Gastroesophageal sphincter (tissue), 4 donors: ENCODE measurements around the gene PRDM2. TPM values are rescaled to one million over a fixed set of nuclear protein-coding genes. Genes with fewer than 3 reads are reported as not detected.

Experiments
- ATAC-seq: fragments of 150-250 bp; one replicate; pipeline ENCODE4 v1.9.1; 2016; ENCODE audit warnings: mild to moderate bottlenecking, moderate library complexity
- H3K27ac ChIP-seq, 4 donors: fragments of 200-600 bp; sonication (generic) in 3 of 4; 1 replicate in 3 of 4; 2 replicates in 1 of 4; pipeline ENCODE4 v1.5.1; 2016 to 2019
- H3K27me3 ChIP-seq: fragments of 200-600 bp; sonication (generic); one replicate; pipeline ENCODE4 v1.5.1; 2019
- H3K36me3 ChIP-seq, 2 donors: fragments of 200-600 bp; sonication (generic); one replicate each; pipeline ENCODE4 v1.5.1; 2019; ENCODE audit warnings: control low read depth in 1 of 2
- H3K4me1 ChIP-seq, 3 donors: fragments of 200-600 bp; sonication (generic); 1 replicate in 2 of 3; 2 replicates in 1 of 3; pipeline ENCODE4 v1.5.1; 2016 to 2019; ENCODE audit warnings: control low read depth in 2 of 3
- H3K4me3 ChIP-seq, 2 donors: fragments of 200-600 bp; sonication (generic); one replicate each; pipeline ENCODE4 v1.5.1; 2019; ENCODE audit warnings: mild to moderate bottlenecking in 1 of 2, moderate library complexity in 1 of 2
- H3K9me3 ChIP-seq, 3 donors: fragments of 200-600 bp; sonication (generic); one replicate each; pipeline ENCODE4 v1.5.1; 2017 to 2019; ENCODE audit warnings: control low read depth in 2 of 3
- CTCF ChIP-seq, 4 experiments: fragments of 200-600 bp in 2 of 4; fragments of 450-650 bp in 2 of 4; sonication (generic) in 1 of 4; IDR thresholded peaks; one replicate each; pipeline ENCODE4 v1.5.1; 2017 to 2019; ENCODE audit warnings: antibody characterized with exemption in 4 of 4, mild to moderate bottlenecking in 2 of 4, moderate library complexity in 2 of 4
- EP300 ChIP-seq: sonication (generic); formaldehyde crosslinking; IDR thresholded peaks from one replicate; pipeline ENCODE4 v1.6.1; 2017; ENCODE audit warnings: antibody characterized with exemption, mild to moderate bottlenecking
- POLR2A ChIP-seq, 2 donors: fragments of 450-650 bp; IDR thresholded peaks; one replicate each; pipeline ENCODE4 v1.6.1; 2017; ENCODE audit warnings: antibody characterized with exemption in 2 of 2, mild to moderate bottlenecking in 2 of 2, moderate library complexity in 1 of 2
- POLR2AphosphoS5 ChIP-seq: sonication (generic); formaldehyde crosslinking; IDR thresholded peaks from one replicate; pipeline ENCODE4 v1.6.1; 2017; ENCODE audit warnings: antibody characterized with exemption
- WGBS, 2 donors: methylation state at CpG; one replicate each; pipeline ENCODE4 v1.1.5; 2018; ENCODE audit warnings: low coverage in 1 of 2; 5-methylcytosine and 5-hydroxymethylcytosine counted together
- total RNA-seq, 4 donors: library from RNA; depleted of rRNA; stranded (reverse); fragments of >200 nt; gene quantifications; one replicate each; pipeline ENCODE4 v1.1.0, GENCODE V29; 2016

The PRDM2 gene
- total RNA-seq, 4 donors from 2014 or later = 23.7 to 55.6 (median 43.0) TPM

DNA sequence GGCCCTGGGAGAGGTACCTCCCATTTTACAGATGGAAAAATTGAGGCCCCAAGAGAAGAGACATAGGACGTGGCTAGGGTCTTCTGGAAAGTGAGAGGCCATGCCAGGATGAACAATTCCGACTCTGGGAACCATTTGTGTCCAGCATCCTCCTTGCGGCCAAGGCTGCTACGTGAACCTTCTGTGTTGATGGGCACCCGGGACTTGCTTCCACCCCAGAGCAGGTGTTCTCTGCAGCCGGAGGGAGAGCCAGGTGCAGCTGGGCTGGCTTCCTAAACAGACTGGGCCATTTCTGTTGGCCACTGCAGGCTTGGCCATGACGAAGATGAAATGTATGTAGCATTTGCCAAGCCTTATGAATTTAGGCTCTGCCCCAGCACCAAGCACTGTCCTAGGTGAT lies 118.9 kb downstream of the PRDM2 start:
- no peak for ATAC-seq

DNA sequence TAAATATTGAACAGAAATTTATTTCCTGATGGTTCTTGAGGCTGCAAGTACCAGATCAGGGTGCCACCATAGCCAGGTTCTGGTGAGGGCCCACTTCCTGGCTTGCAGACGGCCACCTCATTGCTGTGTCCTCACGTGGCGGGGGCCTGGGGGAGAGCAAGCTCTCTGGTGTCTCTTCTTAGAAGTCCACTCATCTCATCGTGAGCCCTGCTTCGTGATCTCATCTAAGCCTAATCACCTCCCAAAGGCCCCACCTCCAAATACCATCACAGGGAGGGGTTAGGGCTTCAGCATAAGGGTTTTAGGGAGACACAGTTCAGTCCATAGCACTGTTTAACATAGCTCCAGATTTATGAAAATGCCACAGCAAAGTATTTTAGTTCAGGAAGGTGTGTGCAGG lies 119.7 kb downstream of the PRDM2 start:
- ATAC-seq = no peak
- no peak for TF ChIP-seq POLR2AphosphoS5
- TF ChIP-seq EP300 = no peak
- TF ChIP-seq CTCF (IDR thresholded peaks at IDR 0.05) = no peak
- TF ChIP-seq POLR2A (IDR thresholded peaks at IDR 0.05) = no peak
- peaks cover 0 to 78% of the 10 kb centered on the region in 2 donors for H3K36me3 ChIP-seq
- no peaks in the 10 kb centered on the region for H3K4me1 ChIP-seq
- 81 to 100% methylated on average over 2 to 3 of the region's 5 CpGs for WGBS, 2 donors
- H3K27ac ChIP-seq = no peak overlapping the region
- no peaks in the 10 kb centered on the region for H3K9me3 ChIP-seq
- no peaks in the 10 kb centered on the region for H3K27me3 ChIP-seq
- H3K4me3 ChIP-seq = no peak overlapping the region

More for the DNA sequence above, 118.9 kb downstream of the PRDM2 start:
- H3K36me3 ChIP-seq = peaks cover 0 to 70% of the 10 kb centered on the region in 2 donors
- H3K4me3 ChIP-seq = no peak overlapping the region
- H3K27ac ChIP-seq = no peak overlapping the region
- H3K9me3 ChIP-seq = no peaks in the 10 kb centered on the region
- H3K4me1 ChIP-seq = no peaks in the 10 kb centered on the region
- WGBS, 2 donors = 74 to 94% methylated on average over 2 to 5 of the region's 7 CpGs
- no peaks in the 10 kb centered on the region for H3K27me3 ChIP-seq
- TF ChIP-seq EP300 = no peak
- TF ChIP-seq POLR2A (IDR thresholded peaks at IDR 0.05) = no peak
- TF ChIP-seq CTCF (IDR thresholded peaks at IDR 0.05) = no peak

DNA sequence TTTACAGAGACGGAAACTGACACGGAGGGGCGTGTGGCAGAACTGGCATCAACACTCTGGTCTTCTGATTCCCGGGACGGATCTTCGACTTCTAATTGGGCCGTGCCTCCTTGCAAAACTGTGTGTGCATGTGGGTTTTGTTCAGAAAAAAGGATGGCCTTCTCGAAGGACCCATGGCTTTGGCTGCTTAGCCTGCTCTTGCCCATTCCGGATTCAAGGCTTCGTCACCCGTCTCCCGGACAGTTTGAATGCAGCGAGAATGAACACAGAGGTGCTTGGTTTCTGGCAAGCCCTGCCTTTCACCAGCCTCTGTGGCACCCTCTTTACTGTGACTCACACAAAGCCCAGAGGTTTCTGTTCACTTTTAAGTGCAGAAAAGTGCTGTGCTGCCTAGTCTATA lies 120.1 kb downstream of the PRDM2 start:
- TF ChIP-seq EP300 (no peak), CTCF (IDR thresholded peaks at IDR 0.05) (no peak), POLR2AphosphoS5 (no peak), POLR2A (IDR thresholded peaks at IDR 0.05) (no peak)
- no peak for ATAC-seq
- Histone ChIP-seq H3K9me3 (no peaks in the 10 kb centered on the region), H3K4me1 (no peaks in the 10 kb centered on the region), H3K27me3 (no peaks in the 10 kb centered on the region), H3K36me3 (peaks cover 0 to 82% of the 10 kb centered on the region in 2 donors), H3K27ac (no peak overlapping the region), H3K4me3 (no peak overlapping the region)
- WGBS, 2 donors = 83% methylated on average over 11 of the region's 13 CpGs; no CpG with 5 or more reads in 1 of the 2 donors

DNA sequence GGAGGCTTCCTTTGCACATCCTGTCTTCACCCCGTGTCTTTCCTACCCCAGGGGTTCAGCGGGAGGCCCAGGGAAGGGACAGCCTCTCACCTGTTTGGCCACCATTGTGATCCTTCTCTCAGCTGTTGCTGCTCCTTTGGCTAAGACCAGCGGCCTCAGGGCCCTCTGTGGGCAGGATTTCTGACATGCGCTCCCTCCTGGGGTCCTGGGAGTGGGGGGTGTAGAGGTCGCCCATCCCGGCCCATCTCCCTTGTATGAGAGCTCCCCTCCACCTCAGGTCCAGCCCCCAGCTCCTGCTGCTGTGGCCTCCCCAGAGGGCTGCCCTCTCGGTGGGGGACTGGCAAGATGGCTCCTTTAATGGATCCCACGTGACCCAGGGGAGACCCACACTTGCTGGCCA lies 120.5 kb downstream of the PRDM2 start:
- no peak for TF ChIP-seq POLR2A (IDR thresholded peaks at IDR 0.05)
- no peak for TF ChIP-seq POLR2AphosphoS5
- no peak for TF ChIP-seq CTCF (IDR thresholded peaks at IDR 0.05)
- Histone ChIP-seq H3K4me3 (no peak overlapping the region), H3K27me3 (no peaks in the 10 kb centered on the region), H3K36me3 (peaks cover 0 to 85% of the 10 kb centered on the region in 2 donors), H3K9me3 (no peaks in the 10 kb centered on the region), H3K4me1 (no peaks in the 10 kb centered on the region), H3K27ac (no peak overlapping the region)
- no peak for ATAC-seq
- WGBS, 2 donors = 80% methylated on average over 2 of the region's 8 CpGs; no CpG with 5 or more reads in 1 of the 2 donors

DNA sequence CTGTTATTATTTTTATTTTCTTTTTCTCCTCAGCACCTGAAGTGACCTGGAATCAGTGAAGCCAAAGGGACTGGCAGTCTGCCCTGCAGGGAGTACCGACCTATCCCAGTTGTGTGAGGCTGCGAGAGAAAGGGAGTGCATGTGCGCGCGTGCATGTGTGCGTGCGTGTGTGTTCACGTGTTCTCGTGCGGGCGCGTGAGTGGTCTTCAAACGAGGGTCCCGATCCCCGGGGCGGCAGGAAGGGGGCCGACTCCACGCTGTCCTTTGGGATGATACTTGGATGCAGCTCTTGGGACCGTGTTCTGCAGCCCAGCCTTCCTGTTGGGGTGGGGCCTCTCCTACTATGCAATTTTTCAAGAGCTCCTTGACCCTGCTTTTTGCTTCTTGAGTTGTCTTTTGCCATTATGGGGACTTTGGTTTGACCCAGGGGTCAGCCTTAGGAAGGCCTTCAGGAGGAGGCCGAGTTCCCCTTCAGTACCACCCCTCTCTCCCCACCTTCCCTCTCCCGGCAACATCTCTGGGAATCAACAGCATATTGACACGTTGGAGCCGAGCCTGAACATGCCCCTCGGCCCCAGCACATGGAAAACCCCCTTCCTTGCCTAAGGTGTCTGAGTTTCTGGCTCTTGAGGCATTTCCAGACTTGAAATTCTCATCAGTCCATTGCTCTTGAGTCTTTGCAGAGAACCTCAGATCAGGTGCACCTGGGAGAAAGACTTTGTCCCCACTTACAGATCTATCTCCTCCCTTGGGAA lies 123.3 kb downstream of the PRDM2 start:
- no peak for ATAC-seq
- H3K4me1 ChIP-seq = no peaks in the 10 kb centered on the region
- H3K27ac ChIP-seq = no peak overlapping the region
- no peaks in the 10 kb centered on the region for H3K27me3 ChIP-seq
- H3K36me3 ChIP-seq = peaks cover 0 to 64% of the 10 kb centered on the region in 2 donors
- no peaks in the 10 kb centered on the region for H3K9me3 ChIP-seq
- TF ChIP-seq POLR2A (IDR thresholded peaks at IDR 0.05) = no peak
- TF ChIP-seq POLR2AphosphoS5 = no peak
- TF ChIP-seq CTCF (IDR thresholded peaks at IDR 0.05) = no peak
- TF ChIP-seq EP300 = no peak
- 92 to 94% methylated on average over 11 to 18 of the region's 24 CpGs for WGBS, 2 donors
- no peak overlapping the region for H3K4me3 ChIP-seq
